ENCODE results near the gene EIF5B.

DNA sequence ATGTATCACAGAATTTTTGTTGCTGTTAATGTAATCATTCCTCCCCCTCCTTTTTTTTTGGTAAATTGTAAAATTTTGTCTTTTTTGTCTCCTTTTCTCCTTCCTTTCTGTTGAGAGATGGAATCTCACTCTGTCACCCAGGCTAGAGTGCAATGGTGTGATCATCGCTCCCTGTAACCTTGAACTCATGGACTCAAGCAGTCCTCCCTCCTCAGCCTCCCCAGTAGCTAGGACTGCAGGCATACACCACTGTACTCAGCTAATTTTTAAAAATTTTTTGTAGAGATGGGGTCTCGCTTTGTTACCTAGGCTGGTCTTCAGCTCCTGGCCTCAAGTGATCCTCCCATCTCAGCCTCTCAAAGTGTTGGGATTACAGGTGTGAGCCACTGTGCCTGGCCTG is 5.3 kb downstream of the EIF5B start:
- TF ChIP-seq, protein P1, sequence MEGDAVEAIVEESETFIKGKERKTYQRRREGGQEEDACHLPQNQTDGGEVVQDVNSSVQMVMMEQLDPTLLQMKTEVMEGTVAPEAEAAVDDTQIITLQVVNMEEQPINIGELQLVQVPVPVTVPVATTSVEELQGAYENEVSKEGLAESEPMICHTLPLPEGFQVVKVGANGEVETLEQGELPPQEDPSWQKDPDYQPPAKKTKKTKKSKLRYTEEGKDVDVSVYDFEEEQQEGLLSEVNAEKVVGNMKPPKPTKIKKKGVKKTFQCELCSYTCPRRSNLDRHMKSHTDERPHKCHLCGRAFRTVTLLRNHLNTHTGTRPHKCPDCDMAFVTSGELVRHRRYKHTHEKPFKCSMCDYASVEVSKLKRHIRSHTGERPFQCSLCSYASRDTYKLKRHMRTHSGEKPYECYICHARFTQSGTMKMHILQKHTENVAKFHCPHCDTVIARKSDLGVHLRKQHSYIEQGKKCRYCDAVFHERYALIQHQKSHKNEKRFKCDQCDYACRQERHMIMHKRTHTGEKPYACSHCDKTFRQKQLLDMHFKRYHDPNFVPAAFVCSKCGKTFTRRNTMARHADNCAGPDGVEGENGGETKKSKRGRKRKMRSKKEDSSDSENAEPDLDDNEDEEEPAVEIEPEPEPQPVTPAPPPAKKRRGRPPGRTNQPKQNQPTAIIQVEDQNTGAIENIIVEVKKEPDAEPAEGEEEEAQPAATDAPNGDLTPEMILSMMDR (IDR thresholded peaks at IDR 0.05), result no peak
- TF ChIP-seq EP300 (IDR thresholded peaks at IDR 0.05) (no peak), POLR2AphosphoS5 (IDR thresholded peaks at IDR 0.05) (no peak), POLR2A (IDR thresholded peaks at IDR 0.05) (no peak)

All from sigmoid colon (tissue), 4 donors.